NCI-H1048 (cell line): ENCODE measurements around the gene FAM200A.
"Not testable (repeated sequence)": the region's sequence is repeated elsewhere in the genome, so short reads cannot be mapped to it uniquely, and the experiment has no call there.

Experiments
- DNase-seq: peaks from one replicate; lab custom pipeline; 2025; lab: John Stamatoyannopoulos, UW

Gene FAM200A

DNA sequence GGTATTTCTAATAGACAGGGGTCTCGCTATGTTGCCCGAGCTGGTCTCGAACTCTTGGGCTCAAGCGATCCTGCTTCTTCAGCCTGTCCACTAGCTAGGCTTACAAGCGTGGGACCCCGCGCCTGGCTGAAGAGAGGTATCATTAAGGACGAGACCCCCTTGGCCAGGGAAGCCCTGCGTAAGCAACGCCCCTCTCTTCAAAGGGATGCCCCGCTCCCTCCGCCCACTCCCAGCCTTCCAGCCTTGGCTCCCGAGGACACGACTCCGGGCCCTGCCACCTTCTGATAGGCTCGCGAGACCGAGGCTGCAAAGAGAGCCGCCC is 47.7 kb downstream of the FAM200A start:
- DNase-seq: peak; percentile 92

DNA sequence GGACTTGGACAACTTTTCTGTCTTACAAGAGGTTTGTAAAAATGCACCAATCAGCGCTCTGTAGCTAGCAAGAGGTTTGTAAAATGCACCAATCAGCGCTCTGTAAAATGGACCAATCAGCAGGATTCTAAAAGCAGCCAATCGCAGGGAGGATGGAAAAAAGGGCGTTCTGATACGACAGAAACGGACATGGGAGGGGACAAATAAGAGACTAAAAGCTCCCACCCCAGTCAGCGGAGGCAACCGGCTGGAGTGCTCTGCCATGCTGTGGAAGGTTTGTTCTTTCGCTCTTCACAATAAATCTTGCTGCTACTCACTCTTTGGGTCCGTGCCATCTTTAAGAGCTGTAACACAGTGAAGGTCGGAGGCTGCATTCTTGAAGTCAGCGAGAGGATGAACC is 50.7 kb downstream of the FAM200A start:
- not testable (repeated sequence) for DNase-seq

DNA sequence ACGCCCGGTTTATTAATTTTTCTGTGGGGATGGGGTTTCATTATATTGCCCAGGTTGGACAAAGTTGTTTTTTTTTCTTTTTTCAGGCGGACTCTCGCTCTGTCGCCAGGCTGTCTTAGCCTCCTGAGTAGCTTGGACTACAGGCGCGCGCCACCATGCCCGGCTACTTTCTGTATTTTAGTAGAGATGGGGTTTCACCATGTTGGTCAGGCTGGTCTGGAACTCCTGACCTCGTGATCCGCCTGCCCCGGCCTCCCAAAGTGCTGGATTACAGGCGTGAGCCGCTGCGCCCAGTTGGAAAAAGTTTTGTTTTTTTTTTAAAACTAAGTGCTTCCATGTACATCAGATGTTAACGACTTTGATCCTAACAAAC is 51.3 kb downstream of the FAM200A start:
- no peak for DNase-seq

DNA sequence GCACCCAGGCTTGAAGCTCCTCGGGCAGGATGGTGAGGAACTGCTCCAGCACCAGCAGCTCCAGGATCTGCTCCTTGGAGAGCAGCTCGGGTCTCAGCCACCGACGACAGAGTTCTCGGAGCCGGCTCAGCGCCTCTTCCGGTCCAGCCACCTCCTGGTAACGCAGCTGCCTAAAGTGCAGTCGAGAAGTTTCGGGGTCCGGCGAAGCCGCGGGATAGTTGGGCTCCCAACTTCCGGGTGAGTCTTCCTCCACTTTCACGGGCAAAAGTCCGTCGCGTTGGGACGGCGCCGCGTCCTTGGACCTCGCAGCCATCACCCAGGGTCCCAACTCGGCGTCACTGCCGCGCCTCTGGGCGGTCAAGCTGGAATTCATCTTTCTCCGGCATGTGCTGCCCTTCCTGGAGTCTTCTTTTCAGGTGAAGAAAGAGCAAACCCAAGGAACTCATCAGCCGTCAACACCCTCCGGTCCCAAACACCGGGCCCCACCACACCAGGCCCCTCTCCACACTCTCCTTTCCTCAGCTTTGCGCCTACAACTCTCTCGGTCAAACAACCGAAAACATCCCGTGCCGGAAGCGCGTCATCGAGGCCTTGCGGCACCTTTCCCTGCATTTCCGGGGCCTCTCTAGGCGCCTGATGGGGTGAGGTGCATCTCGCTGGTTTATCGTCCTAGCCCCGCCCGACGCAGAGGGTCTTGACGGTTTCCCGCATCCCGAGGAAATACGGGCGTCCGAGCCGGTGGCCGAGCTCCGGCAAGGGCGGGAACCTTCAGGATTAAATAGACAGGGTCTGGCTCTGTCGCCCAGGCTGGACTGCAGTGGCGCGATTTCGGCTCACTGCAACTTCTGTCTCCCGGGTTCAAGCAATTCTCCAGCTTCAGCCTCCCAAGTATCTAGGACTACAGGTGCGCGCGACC is 51.9 kb downstream of the FAM200A start, which contains the start of gene ZNF394:
TSS of gene ZNF394 (minus strand) at position 561 of the 916 bp plus-strand sequence. CDS start at position 373, 188 bp downstream.
- DNase-seq: peak; percentile 47

DNA sequence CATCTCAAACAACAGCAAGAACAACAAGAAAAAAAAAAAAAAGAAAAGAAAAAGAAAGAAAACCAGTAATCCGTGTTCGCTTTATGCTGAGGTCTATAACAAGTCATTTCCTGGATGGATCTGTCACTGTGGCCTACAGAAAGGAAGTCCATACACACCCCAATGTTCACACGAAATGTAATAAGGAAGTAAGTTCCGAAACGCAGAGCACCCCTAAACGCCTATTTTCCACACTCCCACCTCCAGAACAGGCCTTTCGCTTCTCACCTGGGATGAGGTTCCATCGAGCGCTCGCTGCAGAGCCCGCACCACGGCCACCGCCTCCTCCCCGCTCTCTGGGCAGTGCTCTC is 52.6 kb downstream of the FAM200A start:
- no peak for DNase-seq

DNA sequence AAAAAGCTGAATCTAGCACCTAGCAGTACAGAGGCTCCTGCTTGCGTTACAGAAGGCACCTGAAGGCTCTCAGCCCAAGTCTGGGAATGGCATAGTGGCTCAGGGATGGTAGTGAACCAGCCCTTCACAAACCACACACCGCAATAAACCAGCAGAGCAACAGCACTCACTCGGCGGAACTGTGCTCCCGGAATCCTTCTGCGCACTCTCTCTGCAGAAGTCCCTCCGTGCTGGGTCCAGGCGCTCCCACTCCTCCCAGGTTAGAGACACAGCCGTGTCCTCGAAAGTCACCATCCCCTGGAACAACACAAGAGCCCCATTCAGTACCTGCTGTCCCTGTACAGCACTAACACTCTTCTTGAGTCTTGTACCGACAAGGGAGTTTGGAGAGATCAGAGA is 53.4 kb downstream of the FAM200A start:
- no peak for DNase-seq

DNA sequence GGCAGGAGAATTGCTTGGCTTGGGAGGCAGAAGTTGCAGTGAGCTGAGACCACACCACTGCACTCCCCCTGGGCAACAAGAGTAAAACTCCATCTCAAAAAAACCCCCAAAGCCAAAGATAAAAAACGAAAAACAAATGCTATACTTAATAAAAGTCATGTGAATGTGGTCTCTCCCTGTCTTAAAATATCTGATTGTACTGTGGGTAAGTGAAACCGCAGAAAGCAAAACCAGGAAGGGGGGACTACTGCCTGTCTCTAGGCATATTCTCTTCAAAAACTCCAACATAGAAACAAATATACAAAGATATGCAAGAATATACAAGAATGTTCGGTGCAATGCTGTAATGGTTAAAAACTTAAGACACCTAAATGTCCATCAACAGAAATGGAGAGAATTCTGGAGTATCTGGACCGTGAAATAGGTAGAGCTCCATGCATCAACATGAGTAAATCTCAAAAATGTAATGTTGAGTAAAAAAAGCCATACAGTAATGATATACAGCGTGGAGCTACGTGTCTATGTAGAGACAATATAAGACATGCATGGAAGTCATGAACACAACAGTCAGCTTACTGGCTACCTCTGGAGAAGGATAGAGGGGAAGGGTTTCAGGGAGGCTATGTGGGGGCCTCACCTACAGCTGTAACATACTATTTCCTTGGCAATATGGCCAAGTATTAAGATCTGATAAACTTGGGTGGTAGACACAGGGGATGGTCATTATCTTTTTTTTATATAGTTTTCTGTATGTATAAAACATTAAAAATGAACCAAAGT is 54.0 kb downstream of the FAM200A start:
- DNase-seq: no peak
